ENCODE results near the gene TBL3. TPM values are rescaled to one million over a fixed set of nuclear protein-coding genes. Genes with fewer than 3 reads are reported as not detected.
"Not testable (repeated sequence)": the region's sequence is repeated elsewhere in the genome, so short reads cannot be mapped to it uniquely, and the experiment has no call there.

The TBL3 gene
- total RNA-seq, 4 donors from 2014 or later: 49.2 to 73.5 (median 57.2) TPM

DNA sequence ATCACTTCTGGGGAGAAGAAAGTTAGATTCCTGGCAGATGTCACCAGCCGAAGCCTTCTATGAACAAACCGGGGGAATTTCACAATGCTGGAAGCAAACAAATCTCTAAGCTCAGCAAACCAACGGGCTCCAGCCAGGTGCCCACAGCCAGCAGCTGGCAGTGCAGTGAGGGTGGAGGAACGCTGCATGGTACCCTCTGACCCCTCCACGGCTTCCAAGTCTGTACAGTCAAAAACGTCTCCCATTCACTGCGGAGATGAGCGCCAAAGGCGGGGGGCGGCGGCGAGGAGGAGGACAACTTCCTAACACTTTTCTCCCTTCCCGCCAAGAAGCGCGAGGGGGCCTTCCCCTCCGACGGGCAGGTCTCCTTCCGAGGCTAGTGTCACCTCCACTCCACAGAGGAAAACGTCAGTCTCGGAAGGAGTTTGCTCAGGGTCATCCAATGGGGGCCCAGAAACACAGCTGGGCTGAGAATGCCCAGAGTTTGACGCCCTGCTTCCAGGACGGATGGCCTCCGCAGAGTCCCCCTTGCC, 36.8 kb downstream of the TBL3 start:
- Histone ChIP-seq H3K27ac (peak overlapping the region; percentile 97), H3K9me3 (no peaks in the 10 kb centered on the region), H3K4me3 (peak overlapping the region; percentile 99), H3K36me3 (no peaks in the 10 kb centered on the region), H3K27me3 (no peaks in the 10 kb centered on the region), H3K4me1 (peaks cover 62% of the 10 kb centered on the region)
- no peak for TF ChIP-seq EP300 (IDR thresholded peaks at IDR 0.05)
- no peak for TF ChIP-seq POLR2AphosphoS5 (IDR thresholded peaks at IDR 0.05)
- TF ChIP-seq, protein P1, sequence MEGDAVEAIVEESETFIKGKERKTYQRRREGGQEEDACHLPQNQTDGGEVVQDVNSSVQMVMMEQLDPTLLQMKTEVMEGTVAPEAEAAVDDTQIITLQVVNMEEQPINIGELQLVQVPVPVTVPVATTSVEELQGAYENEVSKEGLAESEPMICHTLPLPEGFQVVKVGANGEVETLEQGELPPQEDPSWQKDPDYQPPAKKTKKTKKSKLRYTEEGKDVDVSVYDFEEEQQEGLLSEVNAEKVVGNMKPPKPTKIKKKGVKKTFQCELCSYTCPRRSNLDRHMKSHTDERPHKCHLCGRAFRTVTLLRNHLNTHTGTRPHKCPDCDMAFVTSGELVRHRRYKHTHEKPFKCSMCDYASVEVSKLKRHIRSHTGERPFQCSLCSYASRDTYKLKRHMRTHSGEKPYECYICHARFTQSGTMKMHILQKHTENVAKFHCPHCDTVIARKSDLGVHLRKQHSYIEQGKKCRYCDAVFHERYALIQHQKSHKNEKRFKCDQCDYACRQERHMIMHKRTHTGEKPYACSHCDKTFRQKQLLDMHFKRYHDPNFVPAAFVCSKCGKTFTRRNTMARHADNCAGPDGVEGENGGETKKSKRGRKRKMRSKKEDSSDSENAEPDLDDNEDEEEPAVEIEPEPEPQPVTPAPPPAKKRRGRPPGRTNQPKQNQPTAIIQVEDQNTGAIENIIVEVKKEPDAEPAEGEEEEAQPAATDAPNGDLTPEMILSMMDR (IDR thresholded peaks at IDR 0.05): no peak
- TF ChIP-seq POLR2A (IDR thresholded peaks at IDR 0.05): no peak
- DNase-seq (ENCODE audit: low spot score in 2 of 2): no peak
- WGBS: 3% methylated on average over 10 of the region's 23 CpGs

DNA sequence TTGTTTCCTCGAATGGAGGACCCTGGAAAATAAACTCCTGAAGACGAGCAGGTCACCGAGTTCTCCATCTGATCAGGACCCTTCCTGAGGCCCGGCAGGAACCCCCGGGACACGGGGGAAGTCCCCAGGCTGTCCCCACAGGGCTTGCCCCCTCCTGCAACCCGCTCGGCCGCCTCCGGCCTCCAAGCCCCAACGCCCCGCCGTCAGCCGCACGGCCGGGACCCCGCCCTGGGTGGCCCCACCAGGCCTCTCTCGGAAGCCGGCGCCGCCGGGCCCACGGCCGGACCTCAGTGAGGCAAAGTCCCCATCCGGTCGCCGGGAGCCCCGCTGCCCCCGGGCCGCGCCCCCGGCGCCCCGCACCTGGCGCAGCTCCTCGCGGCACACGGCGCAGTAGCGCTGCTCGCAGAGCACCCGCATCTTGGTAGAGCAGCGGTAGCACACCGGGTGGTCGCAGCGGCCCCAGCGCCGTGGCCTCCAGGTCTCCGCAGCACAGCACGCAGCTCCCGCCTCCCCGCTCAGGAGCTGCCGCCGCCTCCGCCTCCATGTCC, 37.4 kb downstream of the TBL3 start:
- whole genome bisulfite sequencing: no CpG with 5 or more reads among the region's 55 CpGs
- Histone ChIP-seq H3K36me3 (no peaks in the 10 kb centered on the region), H3K27me3 (no peaks in the 10 kb centered on the region), H3K9me3 (no peaks in the 10 kb centered on the region), H3K27ac (peak overlapping the region; percentile 97), H3K4me3 (peak overlapping the region; percentile 99), H3K4me1 (peaks cover 57% of the 10 kb centered on the region)
- no peak for TF ChIP-seq POLR2AphosphoS5 (IDR thresholded peaks at IDR 0.05)
- no peak for TF ChIP-seq EP300 (IDR thresholded peaks at IDR 0.05)
- TF ChIP-seq, protein P1 (IDR thresholded peaks at IDR 0.05): no peak
- no peak for TF ChIP-seq POLR2A (IDR thresholded peaks at IDR 0.05)
- no peak for DNase-seq (ENCODE audit: low spot score in 2 of 2)

DNA sequence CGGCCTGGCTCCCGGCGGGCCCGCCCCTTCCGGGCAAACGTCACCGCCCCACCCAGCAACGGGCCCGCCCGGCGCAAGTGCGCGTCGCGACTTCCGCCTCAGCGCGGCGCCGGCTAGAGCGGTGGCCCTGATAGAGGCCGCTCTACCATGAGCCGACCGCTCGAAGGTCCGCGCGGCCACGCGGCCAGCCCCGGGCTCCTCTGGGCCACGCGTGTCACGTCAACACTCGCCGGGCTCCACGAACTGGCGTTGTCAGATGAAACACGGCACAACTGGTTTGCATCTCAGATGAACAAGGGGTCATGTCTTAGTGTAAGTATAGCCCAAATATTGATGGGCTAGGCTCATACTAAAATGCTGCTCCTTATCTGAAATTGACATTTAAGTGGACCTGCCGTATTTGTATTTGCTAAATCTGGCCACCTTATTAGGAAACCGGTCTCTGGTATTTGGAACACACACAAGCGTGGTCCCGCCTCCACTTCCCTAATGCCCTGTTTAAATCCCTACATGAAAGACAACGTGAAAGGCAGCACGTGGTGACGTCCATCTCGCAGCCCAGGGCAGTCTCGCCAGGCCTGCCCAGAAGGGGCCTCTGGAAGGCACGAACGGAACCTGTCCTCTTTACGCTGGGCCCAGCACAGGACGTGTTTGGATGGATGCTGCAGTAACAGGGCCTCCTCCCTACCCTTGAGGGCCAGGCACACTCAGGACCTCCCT, 38.1 kb downstream of the TBL3 start, which contains the start of gene ZNF598:
ZNF598 (minus strand) TSS at position 31 of the 720 bp plus-strand sequence.
- TF ChIP-seq POLR2AphosphoS5 (IDR thresholded peaks at IDR 0.05) (peak in 2 of 3 donors; percentile 12 to 77), POLR2A (IDR thresholded peaks at IDR 0.05) (peak; percentile 77 to 81), EP300 (IDR thresholded peaks at IDR 0.05) (no peak)
- TF ChIP-seq, protein P1 (IDR thresholded peaks at IDR 0.05): no peak
- peak within 1 kb of the TSS; percentile 97 for H3K27ac ChIP-seq
- no peaks in the 10 kb centered on the region for H3K9me3 ChIP-seq
- H3K4me3 ChIP-seq: peak within 1 kb of the TSS; percentile 99
- H3K36me3 ChIP-seq: no peaks in the 10 kb centered on the region
- DNase-seq (ENCODE audit: low spot score in 2 of 2): no peak
- H3K4me1 ChIP-seq: peaks cover 52% of the 10 kb centered on the region
- 2% methylated on average over 8 of the region's 52 CpGs for WGBS
- H3K27me3 ChIP-seq: no peaks in the 10 kb centered on the region

DNA sequence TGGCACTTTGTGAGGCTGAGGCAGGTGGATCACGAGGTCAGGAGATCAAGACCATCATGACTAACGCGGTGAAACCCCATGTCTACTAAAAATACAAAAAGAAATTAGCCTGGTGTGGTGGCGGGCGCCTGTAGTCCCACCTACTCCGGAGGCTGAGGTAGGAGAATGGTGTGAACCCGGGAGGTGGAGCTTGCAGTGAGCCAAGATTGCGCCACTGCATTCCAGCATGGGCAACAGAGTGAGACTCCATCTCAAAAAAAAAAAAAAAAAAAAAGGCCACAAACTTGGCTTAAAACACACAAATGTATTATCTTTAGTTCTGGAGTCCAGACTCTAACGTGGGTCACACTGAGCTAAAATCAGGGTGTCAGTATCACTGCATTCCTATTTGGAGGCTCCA, 39.9 kb downstream of the TBL3 start:
- H3K4me1 ChIP-seq: peaks cover 46% of the 10 kb centered on the region
- H3K27me3 ChIP-seq; H3K4me3 ChIP-seq; DNase-seq (ENCODE audit: low spot score in 2 of 2); H3K9me3 ChIP-seq; H3K27ac ChIP-seq; H3K36me3 ChIP-seq: not testable (repeated sequence)
- WGBS: 82% methylated on average over 9 of the region's 9 CpGs

DNA sequence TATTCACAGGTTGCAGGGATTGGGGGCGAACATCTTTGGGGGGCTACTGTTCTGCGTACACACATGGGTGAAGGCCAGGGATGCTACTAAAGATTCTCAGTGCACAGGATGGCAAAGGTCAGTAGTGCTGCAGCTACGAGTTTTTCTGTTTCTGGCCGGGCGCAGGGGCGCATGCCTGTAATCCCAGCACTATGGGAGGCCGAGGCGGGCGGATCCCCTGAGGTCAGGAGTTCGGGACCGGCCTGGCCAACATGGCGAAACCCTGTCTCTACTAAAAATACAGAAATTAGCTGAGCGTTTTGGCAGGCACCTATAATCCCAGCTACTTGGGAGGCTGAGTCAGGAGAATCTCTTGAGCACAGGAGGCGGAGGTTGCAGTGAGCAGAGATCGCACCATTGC, 41.7 kb downstream of the TBL3 start:
- peaks cover 28% of the 10 kb centered on the region for H3K4me1 ChIP-seq
- no peak overlapping the region for H3K27ac ChIP-seq
- peaks cover under 1% of the 10 kb centered on the region for H3K27me3 ChIP-seq
- no peak overlapping the region for H3K4me3 ChIP-seq
- DNase-seq (ENCODE audit: low spot score in 2 of 2): no peak
- 92% methylated on average over 15 of the region's 15 CpGs for WGBS
- no peaks in the 10 kb centered on the region for H3K36me3 ChIP-seq
- TF ChIP-seq POLR2AphosphoS5 (IDR thresholded peaks at IDR 0.05) (no peak), EP300 (IDR thresholded peaks at IDR 0.05) (no peak), POLR2A (IDR thresholded peaks at IDR 0.05) (no peak)
- TF ChIP-seq, protein P1 (IDR thresholded peaks at IDR 0.05): no peak
- H3K9me3 ChIP-seq: no peaks in the 10 kb centered on the region

Measured in suprapubic skin (tissue), 4 donors.